NCI-H2029 (cell line): ENCODE measurements around the gene PCDHAC1.

ENCODE experiments used
- DNase-seq: peaks from one replicate; lab custom pipeline; 2025; lab: John Stamatoyannopoulos, UW

PCDHAC1 gene

DNA sequence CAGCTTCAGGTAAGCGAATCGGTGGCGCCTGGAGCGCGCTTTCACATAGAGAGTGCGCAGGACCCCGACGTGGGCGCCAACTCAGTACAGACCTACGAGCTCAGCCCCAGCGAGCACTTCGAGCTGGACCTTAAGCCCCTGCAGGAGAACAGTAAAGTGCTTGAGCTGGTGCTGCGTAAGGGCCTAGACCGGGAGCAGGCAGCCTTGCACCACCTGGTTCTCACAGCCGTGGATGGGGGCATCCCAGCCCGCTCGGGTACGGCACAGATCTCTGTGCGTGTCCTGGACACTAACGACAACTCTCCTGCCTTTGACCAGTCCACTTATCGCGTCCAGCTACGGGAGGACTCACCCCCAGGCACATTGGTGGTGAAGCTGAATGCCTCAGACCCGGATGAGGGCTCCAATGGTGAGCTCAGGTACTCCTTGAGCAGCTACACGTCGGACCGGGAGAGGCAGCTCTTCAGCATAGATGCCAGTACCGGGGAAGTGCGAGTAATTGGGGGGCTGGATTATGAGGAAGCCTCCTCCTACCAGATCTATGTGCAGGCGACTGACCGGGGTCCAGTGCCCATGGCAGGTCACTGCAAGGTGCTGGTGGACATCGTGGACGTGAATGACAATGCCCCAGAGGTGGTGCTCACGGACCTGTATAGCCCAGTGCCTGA, 41.3 kb downstream of the PCDHAC1 start:
- DNase-seq: no peak

DNA sequence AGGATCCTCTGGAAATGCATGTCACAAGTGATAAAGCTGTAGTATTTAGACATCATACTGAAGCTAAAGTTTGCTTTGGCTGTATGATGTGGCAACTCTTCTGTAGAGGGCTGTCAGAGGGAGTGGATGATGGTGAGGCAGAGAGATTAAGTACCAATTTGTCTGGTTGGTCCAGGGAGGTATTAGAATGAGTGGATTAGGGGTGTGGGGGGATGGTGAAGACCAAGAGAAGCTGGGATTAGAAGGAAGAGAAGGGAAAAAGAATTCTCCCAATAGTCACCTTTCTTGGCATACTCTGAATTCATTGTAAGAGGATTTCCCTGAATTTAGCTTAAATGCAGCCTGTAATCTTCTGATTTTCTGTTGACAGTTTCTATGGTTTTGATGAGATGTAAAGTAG, 43.8 kb downstream of the PCDHAC1 start:
- no peak for DNase-seq

DNA sequence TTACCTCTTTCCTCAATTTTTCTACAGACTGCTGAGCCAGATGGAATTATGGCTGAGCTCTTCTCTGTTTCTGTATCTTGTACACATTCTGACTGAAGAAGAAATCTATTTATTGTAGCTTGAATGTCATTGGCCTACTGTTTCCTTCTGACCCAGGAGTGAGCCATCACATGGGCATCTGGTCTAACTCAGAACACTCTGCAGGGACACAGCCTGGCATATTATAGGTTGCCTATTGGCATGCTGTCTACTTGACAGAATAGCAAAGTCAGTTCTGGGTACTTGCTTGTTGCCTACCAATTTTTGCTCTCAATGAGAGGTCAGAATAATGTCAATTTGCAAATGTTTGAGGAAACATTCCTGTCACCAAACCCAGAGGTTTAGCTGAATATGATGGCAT, 47.5 kb downstream of the PCDHAC1 start:
- no peak for DNase-seq

DNA sequence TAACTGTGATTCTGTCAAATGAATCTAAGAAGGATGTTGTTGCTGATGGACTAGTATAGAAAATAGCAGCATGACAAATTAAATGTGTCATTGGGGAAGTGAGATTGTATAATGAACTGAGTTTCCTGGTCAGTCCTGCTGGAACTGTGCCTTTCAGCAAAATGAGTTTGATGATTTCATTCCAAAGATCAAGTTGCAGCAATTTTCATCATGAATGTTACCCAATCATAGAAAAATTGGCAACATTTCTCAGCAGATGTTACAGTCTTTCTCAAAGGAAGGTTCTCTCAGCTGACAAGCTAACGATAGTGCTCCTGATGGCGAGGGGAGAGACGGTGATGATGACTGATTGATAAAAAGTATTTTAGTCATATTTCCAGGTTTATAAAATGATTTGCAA, 50.9 kb downstream of the PCDHAC1 start:
- DNase-seq: no peak

DNA sequence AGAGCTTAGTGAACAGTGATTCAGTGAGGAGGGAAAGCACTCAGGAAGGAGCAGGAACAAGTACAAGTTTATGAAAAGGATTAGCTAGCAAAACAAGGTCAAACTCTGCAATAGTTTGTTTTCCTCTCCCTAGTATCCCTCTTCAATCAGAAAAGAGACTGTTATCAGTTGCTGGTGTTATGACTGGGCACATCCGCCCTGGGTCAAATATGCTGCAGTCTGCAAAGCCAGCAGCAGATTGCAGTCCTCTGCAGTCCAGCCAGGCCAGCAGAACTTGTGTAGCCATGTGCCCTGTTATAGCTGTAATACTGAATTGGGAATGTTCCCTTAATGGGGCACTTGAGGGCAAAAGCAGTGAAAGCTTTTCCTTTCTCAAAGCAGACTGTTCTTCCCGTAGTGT, 52.2 kb downstream of the PCDHAC1 start:
- DNase-seq: no peak

DNA sequence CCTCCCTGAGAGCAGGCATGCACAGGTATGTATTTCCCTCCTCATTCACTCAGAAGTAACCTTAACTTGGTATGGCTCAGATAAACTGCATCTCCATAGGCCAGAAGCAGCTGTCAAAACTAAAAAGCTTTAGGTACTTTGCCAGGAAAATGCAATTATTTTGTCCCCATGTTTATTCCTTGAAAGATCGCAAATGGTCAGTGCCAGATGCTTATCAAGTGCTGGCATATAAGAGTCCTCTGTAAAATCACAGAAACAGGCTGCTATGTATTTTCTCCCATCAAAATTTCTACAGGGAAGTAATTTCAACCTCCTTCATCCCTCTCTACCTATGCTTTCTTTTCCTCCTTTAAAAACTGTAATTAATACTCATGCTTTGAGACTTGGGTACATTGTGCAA, 52.9 kb downstream of the PCDHAC1 start:
- no peak for DNase-seq
